ENCODE results near the gene SYN1.

DNA sequence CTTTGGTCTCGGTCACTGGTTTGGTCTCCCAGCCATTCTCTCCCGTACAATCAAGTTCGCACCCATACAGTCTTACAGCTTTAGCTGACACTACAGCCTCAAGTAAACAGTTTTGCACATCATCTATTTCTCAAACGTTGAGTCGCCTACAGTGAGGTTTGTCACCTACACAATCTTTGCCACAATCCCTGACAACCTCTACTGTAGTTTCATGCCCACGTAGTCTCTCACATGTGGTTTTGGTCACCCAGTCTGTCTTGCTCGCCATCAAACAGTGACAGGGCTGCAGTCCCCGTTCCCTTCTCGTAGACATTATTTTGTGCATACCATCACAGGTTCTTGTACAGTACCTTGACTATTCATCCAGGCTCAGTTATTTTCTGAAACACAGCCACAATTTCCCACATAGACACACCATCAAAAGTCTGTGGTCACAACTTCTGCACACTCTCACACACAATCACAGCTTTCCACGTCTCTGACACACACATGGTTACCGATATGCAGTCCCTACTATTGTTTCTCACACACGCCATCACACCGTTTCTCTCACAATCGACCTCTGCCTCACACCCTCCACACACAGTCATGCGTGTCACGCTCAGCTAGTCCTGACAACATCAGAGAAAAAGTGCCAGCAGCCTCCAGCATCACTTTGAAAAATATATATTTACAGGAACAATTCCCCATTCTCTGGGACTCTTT, 15.4 kb upstream of the SYN1 start:
- TF ChIP-seq, protein P1, sequence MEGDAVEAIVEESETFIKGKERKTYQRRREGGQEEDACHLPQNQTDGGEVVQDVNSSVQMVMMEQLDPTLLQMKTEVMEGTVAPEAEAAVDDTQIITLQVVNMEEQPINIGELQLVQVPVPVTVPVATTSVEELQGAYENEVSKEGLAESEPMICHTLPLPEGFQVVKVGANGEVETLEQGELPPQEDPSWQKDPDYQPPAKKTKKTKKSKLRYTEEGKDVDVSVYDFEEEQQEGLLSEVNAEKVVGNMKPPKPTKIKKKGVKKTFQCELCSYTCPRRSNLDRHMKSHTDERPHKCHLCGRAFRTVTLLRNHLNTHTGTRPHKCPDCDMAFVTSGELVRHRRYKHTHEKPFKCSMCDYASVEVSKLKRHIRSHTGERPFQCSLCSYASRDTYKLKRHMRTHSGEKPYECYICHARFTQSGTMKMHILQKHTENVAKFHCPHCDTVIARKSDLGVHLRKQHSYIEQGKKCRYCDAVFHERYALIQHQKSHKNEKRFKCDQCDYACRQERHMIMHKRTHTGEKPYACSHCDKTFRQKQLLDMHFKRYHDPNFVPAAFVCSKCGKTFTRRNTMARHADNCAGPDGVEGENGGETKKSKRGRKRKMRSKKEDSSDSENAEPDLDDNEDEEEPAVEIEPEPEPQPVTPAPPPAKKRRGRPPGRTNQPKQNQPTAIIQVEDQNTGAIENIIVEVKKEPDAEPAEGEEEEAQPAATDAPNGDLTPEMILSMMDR (IDR thresholded peaks at IDR 0.05; ENCODE audit: borderline replicate concordance, extremely low read depth, low read length, poor library complexity, severe bottlenecking): no peak
- TF ChIP-seq EZH2 (IDR thresholded peaks at IDR 0.05; ENCODE audit: borderline replicate concordance, low read depth, low read length, severe bottlenecking): no peak

All from DND-41 (cell line).